Endothelial cell of umbilical vein (primary cell): ENCODE results near the gene BNC2. TPM values are rescaled to one million over a fixed set of nuclear protein-coding genes. Genes with fewer than 3 reads are reported as not detected.

Source experiments
- BruUV-seq: library from RNA; stranded (reverse); fragments of 400-500 nt; replicated peaks from 2 replicates; lab custom pipeline; 2021; lab: Mats Ljungman, UMichigan
- CTCF ChIA-PET: fragments of 300-600, 350-600 bp; sonication (Branson Sonifier 250); formaldehyde crosslinking; loops from one replicate; lab custom pipeline; 2021; ENCODE audit warnings: antibody characterized with exemption, inconsistent platforms; lab: Charles Lee
- POLR2A ChIA-PET: fragments of 300-600, 350-600 bp; sonication (Branson Sonifier 250); formaldehyde crosslinking; loops from one replicate; lab custom pipeline; 2021; ENCODE audit warnings: antibody characterized with exemption, inconsistent platforms; lab: Charles Lee
- DNase-seq: peaks from one replicate; pipeline ENCODE4 v3.0.0-alpha.2; 2011; ENCODE audit warnings: low read depth, low spot score
- FAIRE-seq: peaks from 2 replicates; lab custom pipeline; 2011; peaks lifted over from hg19 to GRCh38; lab: Jason Lieb, UNC
- H2AFZ ChIP-seq: 2 replicates; pipeline ENCODE4 v1.6.0; 2012; ENCODE audit warnings: low read depth, low read length, control low read depth, inconsistent platforms
- H3K27ac ChIP-seq: 2 replicates; pipeline ENCODE4 v1.5.1; 2011; ENCODE audit warnings: low read depth, mild to moderate bottlenecking, control low read depth, low read length, moderate library complexity; ENCODE audit not compliant: insufficient read depth
- H3K27me3 ChIP-seq, 2 experiments: 2 replicates each; pipeline versions ENCODE4 v1.6.0 to v1.6.1; 2011; ENCODE audit warnings: low read length in 2 of 2, mixed read lengths in 1 of 2; ENCODE audit not compliant: control insufficient read depth in 2 of 2, insufficient read depth in 2 of 2
- H3K36me3 ChIP-seq, 2 experiments: 2 replicates in 1 of 2; 3 replicates in 1 of 2; pipeline ENCODE4 v1.5.1; 2011; ENCODE audit warnings: low read length in 2 of 2, mild to moderate bottlenecking in 1 of 2, moderate library complexity in 1 of 2; ENCODE audit not compliant: control insufficient read depth in 2 of 2, insufficient read depth in 2 of 2; ENCODE audit errors: extremely low read depth in 1 of 2
- H3K4me1 ChIP-seq: 3 replicates; pipeline ENCODE4 v1.5.1; 2011; ENCODE audit warnings: mild to moderate bottlenecking, low read length; ENCODE audit not compliant: control insufficient read depth, insufficient read depth; ENCODE audit errors: extremely low read depth
- H3K4me2 ChIP-seq: 2 replicates; pipeline ENCODE4 v1.6.1; 2011; ENCODE audit warnings: low read length, control low read depth, mixed read lengths; ENCODE audit not compliant: insufficient read depth
- H3K4me3 ChIP-seq, 3 experiments: fragments of 200-600 bp in 1 of 3; sonication (generic), shearing (Covaris generic) in 1 of 3; replicated peaks in 1 of 3; 2 replicates each; pipeline ENCODE4 v1.5.1; 2011 to 2016; ENCODE audit warnings: control low read depth in 3 of 3, low read length in 3 of 3, mild to moderate bottlenecking in 2 of 3, inconsistent platforms in 1 of 3, low read depth in 1 of 3, moderate library complexity in 1 of 3; ENCODE audit not compliant: insufficient read depth in 1 of 3
- H3K79me2 ChIP-seq: 2 replicates; pipeline ENCODE4 v1.6.0; 2012; ENCODE audit warnings: low read length, inconsistent platforms; ENCODE audit not compliant: control insufficient read depth, insufficient read depth
- H3K9ac ChIP-seq: replicated peaks from 2 replicates; pipeline ENCODE3; 2011; ENCODE audit warnings: low read length, control low read depth; ENCODE audit not compliant: insufficient read depth; ENCODE audit errors: extremely low read depth
- H3K9me1 ChIP-seq: replicated peaks from 3 replicates; pipeline ENCODE4 v1.6.0; 2011; ENCODE audit warnings: mild to moderate bottlenecking, low read length; ENCODE audit not compliant: control insufficient read depth, insufficient read depth; ENCODE audit errors: extremely low read depth
- H3K9me3 ChIP-seq: replicated peaks from 2 replicates; pipeline ENCODE4 v1.5.1; 2012; ENCODE audit warnings: low read length, inconsistent platforms; ENCODE audit not compliant: control insufficient read depth, insufficient read depth
- H4K20me1 ChIP-seq: replicated peaks from 2 replicates; pipeline ENCODE3; 2011; ENCODE audit warnings: mild to moderate bottlenecking, low read length; ENCODE audit not compliant: control insufficient read depth, insufficient read depth; ENCODE audit errors: extremely low read depth
- EZH2 ChIP-seq: IDR thresholded peaks from 2 replicates; pipeline ENCODE4 v1.6.1; 2012; ENCODE audit warnings: borderline replicate concordance, low read depth, mild to moderate bottlenecking, moderate library complexity, low read length, inconsistent platforms; ENCODE audit not compliant: severe bottlenecking
- FOS ChIP-seq: IDR thresholded peaks from 2 replicates; pipeline ENCODE4 v1.6.1; 2011; ENCODE audit warnings: mild to moderate bottlenecking, low read length, moderate library complexity, borderline replicate concordance; ENCODE audit not compliant: insufficient read depth
- GATA2 ChIP-seq: IDR thresholded peaks from 2 replicates; pipeline ENCODE4 v1.7.0; 2011; ENCODE audit warnings: low read depth, mild to moderate bottlenecking, moderate library complexity, mixed read lengths, low read length; ENCODE audit not compliant: insufficient read length, insufficient read depth
- JUN ChIP-seq: IDR thresholded peaks from 2 replicates; pipeline ENCODE4 v1.6.1; 2011; ENCODE audit warnings: borderline replicate concordance, low read depth; ENCODE audit not compliant: insufficient read length, insufficient read depth
- MAX ChIP-seq: IDR thresholded peaks from 2 replicates; pipeline ENCODE4 v1.6.1; 2011; ENCODE audit not compliant: insufficient read depth, insufficient read length
- MYC ChIP-seq: IDR thresholded peaks from one replicate; pipeline ENCODE4 v1.6.1; 2011; ENCODE audit warnings: mild to moderate bottlenecking, low read depth, low read length
- POLR2A ChIP-seq: IDR thresholded peaks from 2 replicates; pipeline ENCODE4 v1.6.1; 2012; ENCODE audit warnings: low read depth, mild to moderate bottlenecking, control low read depth, low read length
- POLR2AphosphoS5 ChIP-seq: IDR thresholded peaks from 2 replicates; pipeline ENCODE4 v1.6.1; 2012; ENCODE audit warnings: low read depth, mild to moderate bottlenecking, control low read depth, low read length, moderate library complexity; ENCODE audit not compliant: insufficient read depth
- dilution Hi-C: fragments of 300-500 bp; cut with MboI; formaldehyde crosslinking; loops from one replicate; pipeline ENCODE4 v1.15.0; 2019; ENCODE audit warnings: low sequenced_read_pairs; ENCODE audit not compliant: extremely low pct_ligation_motif_present
- intact Hi-C: fragments of 100-400 bp; cut with micrococcal nuclease; formaldehyde crosslinking; loops from one replicate; pipeline ENCODE4 v1.10.0; 2022
- polyA plus RNA-seq, 4 experiments: library from polyadenylated mRNA; depleted of rRNA in 3 of 4; stranded (reverse) in 3 of 4; unstranded in 1 of 4; fragments of >200 nt; gene quantifications; 2 replicates each; pipeline versions ENCODE4 v1.2.1 to v1.2.3, GENCODE V29; 2011 to 2012; ENCODE audit warnings: missing spikeins in 1 of 4
- total RNA-seq: library from RNA; stranded (reverse); gene quantifications from 2 replicates; pipeline ENCODE4 v1.2.3, GENCODE V29; 2021
- TF ChIP-seq, protein P1 (sequence below), 2 donors: IDR thresholded peaks; 1 replicate in 1 of 2; 2 replicates in 1 of 2; pipeline ENCODE4 v1.5.1; 2011; ENCODE audit warnings: low read length in 2 of 2, mild to moderate bottlenecking in 2 of 2, moderate library complexity in 2 of 2, control low read depth in 1 of 2, inconsistent platforms in 1 of 2, low read depth in 1 of 2; ENCODE audit not compliant: insufficient read depth in 1 of 2; ENCODE audit errors: extremely low read depth in 1 of 2

The BNC2 gene
- total and polyA plus RNA-seq, 2 donors (not counting 3 experiments of a cell fraction or from before 2014, with no cell fraction given), result 12.1 to 34.3 TPM

GRCh38 chr9:16750553-16750952 is 119.9 kb downstream of the BNC2 start:
- no peak overlapping the region for H3K4me2 ChIP-seq
- no peak overlapping the region for H3K27ac ChIP-seq
- FAIRE-seq, result no peak

More at GRCh38 chr9:16750553-16750952, 119.9 kb downstream of the BNC2 start:
- H2AFZ ChIP-seq, result no peak overlapping the region
- no peaks in the 10 kb centered on the region for H3K36me3 ChIP-seq
- TF ChIP-seq MYC (no peak), POLR2AphosphoS5 (no peak), FOS (no peak), EZH2 (no peak), JUN (no peak), POLR2A (no peak), GATA2 (no peak), MAX (no peak)
- TF ChIP-seq, protein P1, sequence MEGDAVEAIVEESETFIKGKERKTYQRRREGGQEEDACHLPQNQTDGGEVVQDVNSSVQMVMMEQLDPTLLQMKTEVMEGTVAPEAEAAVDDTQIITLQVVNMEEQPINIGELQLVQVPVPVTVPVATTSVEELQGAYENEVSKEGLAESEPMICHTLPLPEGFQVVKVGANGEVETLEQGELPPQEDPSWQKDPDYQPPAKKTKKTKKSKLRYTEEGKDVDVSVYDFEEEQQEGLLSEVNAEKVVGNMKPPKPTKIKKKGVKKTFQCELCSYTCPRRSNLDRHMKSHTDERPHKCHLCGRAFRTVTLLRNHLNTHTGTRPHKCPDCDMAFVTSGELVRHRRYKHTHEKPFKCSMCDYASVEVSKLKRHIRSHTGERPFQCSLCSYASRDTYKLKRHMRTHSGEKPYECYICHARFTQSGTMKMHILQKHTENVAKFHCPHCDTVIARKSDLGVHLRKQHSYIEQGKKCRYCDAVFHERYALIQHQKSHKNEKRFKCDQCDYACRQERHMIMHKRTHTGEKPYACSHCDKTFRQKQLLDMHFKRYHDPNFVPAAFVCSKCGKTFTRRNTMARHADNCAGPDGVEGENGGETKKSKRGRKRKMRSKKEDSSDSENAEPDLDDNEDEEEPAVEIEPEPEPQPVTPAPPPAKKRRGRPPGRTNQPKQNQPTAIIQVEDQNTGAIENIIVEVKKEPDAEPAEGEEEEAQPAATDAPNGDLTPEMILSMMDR (IDR thresholded peaks at IDR 0.05; ENCODE audit: extremely low read depth in 1 of 2, insufficient read depth in 1 of 2, low read depth in 1 of 2, low read length in 2 of 2), result no peak
- H3K9me1 ChIP-seq, result no peaks in the 10 kb centered on the region
- ChIA-PET CTCF (no interaction called here), POLR2A (no interaction called here)
- no TSS peak for BruUV-seq
- intact Hi-C loops, result no loop called here
- no peak overlapping the region for H3K4me3 ChIP-seq
- H3K27me3 ChIP-seq, result no peaks in the 10 kb centered on the region
- no peaks in the 10 kb centered on the region for H3K9me3 ChIP-seq
- H4K20me1 ChIP-seq, result no peaks in the 10 kb centered on the region
- no peaks in the 10 kb centered on the region for H3K4me1 ChIP-seq
- H3K79me2 ChIP-seq, result no peaks in the 10 kb centered on the region
- dilution Hi-C loops, result no loop called here
- no peak for DNase-seq
- H3K9ac ChIP-seq, result no peak overlapping the region
